Chondrocyte (in vitro differentiated cells): Measurements from ENCODE around the gene TSPAN5. TPM values are rescaled to one million over a fixed set of nuclear protein-coding genes. Genes with fewer than 3 reads are reported as not detected.
A peak's percentile ranks its signal among the peaks of the same experiment; 100 is the strongest.

Source experiments
- DNase-seq: peaks from one replicate; pipeline ENCODE4 v3.0.0; 2021; ENCODE audit warnings: mixed read lengths, low spot score
- H3K27ac Mint-ChIP-seq: one replicate; pipeline ENCODE4 v1.8.0; 2021; ENCODE audit warnings: mild to moderate bottlenecking, moderate library complexity, mixed read lengths; ENCODE audit not compliant: unreplicated experiment
- H3K27me3 Mint-ChIP-seq: 2 replicates; pipeline ENCODE4 v1.8.0; 2021; ENCODE audit warnings: low read depth, mixed read lengths
- H3K36me3 Mint-ChIP-seq: 2 replicates; pipeline ENCODE4 v1.8.0; 2021; ENCODE audit warnings: low read depth, mixed read lengths
- H3K4me1 Mint-ChIP-seq: 2 replicates; pipeline ENCODE4 v1.8.0; 2021; ENCODE audit warnings: low read depth, mild to moderate bottlenecking, mixed read lengths
- H3K4me3 Mint-ChIP-seq: one replicate; pipeline ENCODE4 v1.8.0; 2021; ENCODE audit warnings: mild to moderate bottlenecking, moderate library complexity, mixed read lengths; ENCODE audit not compliant: unreplicated experiment
- H3K9me3 Mint-ChIP-seq: 2 replicates; pipeline ENCODE4 v1.8.0; 2021; ENCODE audit warnings: low read depth, mixed read lengths
- total RNA-seq: library from RNA; stranded (reverse); gene quantifications from 3 replicates; pipeline ENCODE4 v1.2.1, GENCODE V29; 2021
- TF ChIP-seq, protein P1 (sequence below): fragments of 200-600 bp; sonication (generic); IDR thresholded peaks from 2 replicates; pipeline ENCODE4 v1.5.0; 2021; ENCODE audit warnings: antibody characterized with exemption, mild to moderate bottlenecking, moderate library complexity

TSPAN5 gene
- total RNA-seq, 1 donor from 2014 or later: 55.5 TPM

GRCh38 chr4:98572697-98573096 is 85.7 kb downstream of the TSPAN5 start:
- Mint-ChIP-seq H3K27ac (no peak overlapping the region), H3K4me3 (no peak overlapping the region), H3K9me3 (no peaks in the 10 kb centered on the region), H3K27me3 (no peaks in the 10 kb centered on the region), H3K36me3 (peaks cover 1% of the 10 kb centered on the region), H3K4me1 (peaks cover 66% of the 10 kb centered on the region)
- DNase-seq: no peak
- TF ChIP-seq, protein P1, sequence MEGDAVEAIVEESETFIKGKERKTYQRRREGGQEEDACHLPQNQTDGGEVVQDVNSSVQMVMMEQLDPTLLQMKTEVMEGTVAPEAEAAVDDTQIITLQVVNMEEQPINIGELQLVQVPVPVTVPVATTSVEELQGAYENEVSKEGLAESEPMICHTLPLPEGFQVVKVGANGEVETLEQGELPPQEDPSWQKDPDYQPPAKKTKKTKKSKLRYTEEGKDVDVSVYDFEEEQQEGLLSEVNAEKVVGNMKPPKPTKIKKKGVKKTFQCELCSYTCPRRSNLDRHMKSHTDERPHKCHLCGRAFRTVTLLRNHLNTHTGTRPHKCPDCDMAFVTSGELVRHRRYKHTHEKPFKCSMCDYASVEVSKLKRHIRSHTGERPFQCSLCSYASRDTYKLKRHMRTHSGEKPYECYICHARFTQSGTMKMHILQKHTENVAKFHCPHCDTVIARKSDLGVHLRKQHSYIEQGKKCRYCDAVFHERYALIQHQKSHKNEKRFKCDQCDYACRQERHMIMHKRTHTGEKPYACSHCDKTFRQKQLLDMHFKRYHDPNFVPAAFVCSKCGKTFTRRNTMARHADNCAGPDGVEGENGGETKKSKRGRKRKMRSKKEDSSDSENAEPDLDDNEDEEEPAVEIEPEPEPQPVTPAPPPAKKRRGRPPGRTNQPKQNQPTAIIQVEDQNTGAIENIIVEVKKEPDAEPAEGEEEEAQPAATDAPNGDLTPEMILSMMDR: no peak

DNA sequence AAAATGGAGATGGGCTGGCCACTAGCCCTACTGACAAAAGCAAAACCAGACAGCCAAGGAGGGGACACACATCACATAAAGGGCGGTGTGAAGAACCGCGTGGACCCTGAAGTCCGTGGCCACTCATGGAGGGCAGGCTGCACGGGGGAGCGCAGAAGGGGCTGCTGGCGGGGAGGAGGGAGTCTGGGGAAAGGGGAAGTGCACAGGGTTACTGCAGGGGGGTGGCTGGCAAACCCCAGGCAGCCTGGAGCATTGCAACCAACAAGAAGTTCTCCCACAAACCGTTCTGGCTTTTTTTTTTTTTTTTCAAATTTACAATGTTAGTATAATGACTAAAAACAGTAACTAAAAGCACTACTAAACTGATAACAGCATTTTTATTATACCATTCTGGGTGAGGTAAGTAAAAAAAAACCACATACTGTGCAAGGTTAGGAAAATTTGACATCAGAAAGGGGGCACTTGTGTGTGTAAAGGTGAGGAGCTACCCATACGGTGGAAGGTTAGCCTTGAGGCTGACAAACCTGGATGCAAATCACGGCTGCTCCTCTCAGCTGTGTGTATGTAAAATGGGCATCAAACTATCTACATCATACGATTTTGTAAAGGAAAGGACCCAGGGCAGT is 87.1 kb downstream of the TSPAN5 start:
- Mint-ChIP-seq H3K9me3 (no peaks in the 10 kb centered on the region), H3K36me3 (peaks cover 3% of the 10 kb centered on the region), H3K27me3 (no peaks in the 10 kb centered on the region), H3K27ac (peak overlapping the region; percentile 23), H3K4me1 (peaks cover 75% of the 10 kb centered on the region), H3K4me3 (no peak overlapping the region)
- DNase-seq: no peak
- TF ChIP-seq, protein P1: no peak

DNA sequence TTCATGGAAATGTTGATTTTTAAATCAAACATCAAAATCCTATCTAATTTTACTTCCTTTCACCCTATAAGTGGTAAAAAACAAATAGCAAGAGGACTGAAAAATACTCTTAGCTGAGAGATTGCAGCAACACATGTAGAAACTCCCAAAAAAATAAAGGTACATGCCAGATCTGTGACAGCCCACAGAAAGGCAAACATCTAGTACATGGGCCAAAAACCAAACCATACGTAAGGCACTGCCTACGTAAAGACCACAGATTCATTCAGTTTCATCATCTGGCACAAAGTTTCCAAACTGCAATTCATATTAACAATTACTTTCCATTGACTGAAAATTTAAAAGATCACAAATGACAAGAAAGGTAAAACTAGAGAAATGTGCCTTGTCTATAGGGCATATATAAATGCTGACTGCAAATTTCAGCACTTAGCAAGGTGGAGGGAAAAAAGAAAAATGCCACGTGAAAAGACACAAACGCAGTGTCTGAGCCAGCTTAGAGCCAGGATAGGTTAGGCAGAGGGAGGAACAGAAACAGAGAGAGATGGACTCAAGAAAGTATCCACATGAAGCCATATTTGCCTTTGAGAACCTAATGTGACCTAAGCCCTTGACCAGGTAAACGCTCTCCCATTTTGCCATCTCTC is 88.1 kb downstream of the TSPAN5 start:
- Mint-ChIP-seq H3K36me3 (peaks cover 2% of the 10 kb centered on the region), H3K9me3 (no peaks in the 10 kb centered on the region), H3K27ac (peak overlapping the region; percentile 64), H3K4me3 (no peak overlapping the region), H3K27me3 (no peaks in the 10 kb centered on the region), H3K4me1 (peaks cover 85% of the 10 kb centered on the region)
- no peak for DNase-seq
- TF ChIP-seq, protein P1: no peak

- peaks cover 2% of the 10 kb centered on the region for H3K36me3 Mint-ChIP-seq
- no peak for DNase-seq
- TF ChIP-seq, protein P1: no peak
- no peaks in the 10 kb centered on the region for H3K9me3 Mint-ChIP-seq
- H3K27me3 Mint-ChIP-seq: no peaks in the 10 kb centered on the region
- H3K4me3 Mint-ChIP-seq: no peak overlapping the region
- peak overlapping the region; percentile 91 for H3K27ac Mint-ChIP-seq
- H3K4me1 Mint-ChIP-seq: peaks cover 83% of the 10 kb centered on the region
These were observed 89.3 kb downstream of the TSPAN5 start for GRCh38 chr4:98568941-98569663.

DNA sequence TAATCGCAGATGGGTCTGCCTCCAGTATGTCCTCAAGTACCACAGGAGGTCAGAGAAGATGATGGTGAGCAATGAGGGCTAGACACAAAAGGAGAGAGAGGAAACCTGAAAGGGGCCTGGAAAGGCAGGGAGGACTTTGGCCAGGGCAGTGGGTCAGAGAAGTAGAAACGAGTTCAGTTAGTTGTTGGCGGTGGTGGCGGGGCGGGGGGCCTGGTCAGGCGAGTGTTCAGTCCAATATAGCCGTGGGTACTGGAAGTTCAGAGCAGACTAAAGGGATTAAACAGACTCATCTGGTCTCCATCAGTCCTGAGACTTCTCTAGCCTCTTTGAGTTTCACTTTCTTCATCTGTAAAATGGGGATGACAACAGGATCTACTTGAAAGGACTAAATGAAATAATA is 90.8 kb downstream of the TSPAN5 start:
- Mint-ChIP-seq H3K4me3 (no peak overlapping the region), H3K36me3 (peaks cover 2% of the 10 kb centered on the region), H3K4me1 (peaks cover 71% of the 10 kb centered on the region), H3K9me3 (no peaks in the 10 kb centered on the region), H3K27ac (peak overlapping the region; percentile 91), H3K27me3 (no peaks in the 10 kb centered on the region)
- DNase-seq: no peak
- TF ChIP-seq, protein P1: no peak
